GM12872 (cell line): ENCODE results near the gene PLSCR5.

Source experiments
- CTCF ChIP-seq: IDR thresholded peaks from 3 replicates; pipeline ENCODE4 v1.5.1; 2011; ENCODE audit warnings: low read depth, mild to moderate bottlenecking, low read length, moderate library complexity; ENCODE audit not compliant: insufficient read depth

PLSCR5 gene

GRCh38 chr3:146637871-146638270 is 32.7 kb upstream of the PLSCR5 start:
- TF ChIP-seq CTCF: no peak

GRCh38 chr3:146636881-146637280 is 31.7 kb upstream of the PLSCR5 start:
- TF ChIP-seq CTCF: no peak

- TF ChIP-seq CTCF: no peak
Observed at GRCh38 chr3:146634346-146634745, 29.2 kb upstream of the PLSCR5 start.

GRCh38 chr3:146628671-146629070 is 23.5 kb upstream of the PLSCR5 start:
- TF ChIP-seq CTCF: no peak

GRCh38 chr3:146626403-146627122 is 21.4 kb upstream of the PLSCR5 start:
- TF ChIP-seq CTCF: no peak

GRCh38 chr3:146625186-146625775 is 20.1 kb upstream of the PLSCR5 start:
- no peak for TF ChIP-seq CTCF

GRCh38 chr3:146621723-146622122 is 16.6 kb upstream of the PLSCR5 start:
- TF ChIP-seq CTCF: no peak
